GM12878 (cell line): ENCODE measurements around the gene ATP7B. TPM values are rescaled to one million over a fixed set of nuclear protein-coding genes. Genes with fewer than 3 reads are reported as not detected.

Source experiments
- ATAC-seq: fragments of 200-7000 bp; cut with Tn5 transposase; 3 replicates; pipeline ENCODE4 v1.9.1; 2020; ENCODE audit warnings: mild to moderate bottlenecking, moderate library complexity
- BruUV-seq: library from RNA; stranded (reverse); fragments of 400-500 nt; replicated peaks from 2 replicates; lab custom pipeline; 2021; lab: Mats Ljungman, UMichigan
- CTCF ChIA-PET: fragments of 300-600 bp; sonication (Branson Sonifier 250); formaldehyde crosslinking; extraction: SDS; loops from one replicate; lab custom pipeline; 2021; ENCODE audit warnings: inconsistent platforms; lab: Yijun Ruan, JAX
- POLR2A ChIA-PET: fragments of 350-600 bp; formaldehyde crosslinking; extraction: SDS; loops from one replicate; lab custom pipeline; 2021; ENCODE audit warnings: inconsistent platforms; lab: Charles Lee
- RAD21 ChIA-PET: fragments of 300-600 bp; sonication (Branson Sonifier 250); formaldehyde crosslinking; loops from one replicate; lab custom pipeline; 2023; ENCODE audit warnings: antibody characterized with exemption; ENCODE audit not compliant: unreplicated experiment; lab: Charles Lee
- SMC1A ChIA-PET: fragments of 300-600 bp; sonication (Branson Sonifier 250); formaldehyde crosslinking; loops from one replicate; lab custom pipeline; 2023; ENCODE audit not compliant: unreplicated experiment, uncharacterized antibody; lab: Charles Lee
- DNase-seq: peaks from one replicate; pipeline ENCODE4 v3.0.0-alpha.2; 2011; ENCODE audit warnings: low read depth, low spot score
- FAIRE-seq: peaks from 3 replicates; lab custom pipeline; 2011; peaks lifted over from hg19 to GRCh38; lab: Jason Lieb, UNC
- H2AFZ ChIP-seq: 2 replicates; pipeline ENCODE4 v1.6.0; 2011; ENCODE audit warnings: low read depth, low read length, control low read depth; ENCODE audit not compliant: control insufficient read depth
- H3K27ac ChIP-seq: 2 replicates; pipeline ENCODE4 v1.5.1; 2011; ENCODE audit warnings: control low read depth; ENCODE audit not compliant: control insufficient read depth, insufficient read depth
- H3K27me3 ChIP-seq, 2 experiments: replicated peaks in 1 of 2; 2 replicates each; pipeline versions ENCODE4 v1.6.0 to v1.6.1; 2011; ENCODE audit warnings: low read length in 1 of 2; ENCODE audit not compliant: control insufficient read depth in 2 of 2, insufficient read depth in 2 of 2
- H3K36me3 ChIP-seq, 2 experiments: 2 replicates each; pipeline ENCODE4 v1.5.1; 2011; ENCODE audit warnings: low read length in 1 of 2; ENCODE audit not compliant: control insufficient read depth in 2 of 2, insufficient read depth in 2 of 2
- H3K4me1 ChIP-seq: 2 replicates; pipeline ENCODE4 v1.6.1; 2011; ENCODE audit warnings: mild to moderate bottlenecking, low read length, moderate library complexity, mixed read lengths; ENCODE audit not compliant: control insufficient read depth, insufficient read depth
- H3K4me2 ChIP-seq: 2 replicates; pipeline ENCODE4 v1.6.0; 2011; ENCODE audit warnings: control low read depth; ENCODE audit not compliant: control insufficient read depth, insufficient read depth
- H3K4me3 ChIP-seq: fragments of 200-600 bp; sonication (generic); 2 replicates; pipeline ENCODE4 v1.5.1; 2016
- H3K79me2 ChIP-seq: 2 replicates; pipeline ENCODE4 v1.6.0; 2011; ENCODE audit warnings: low read length; ENCODE audit not compliant: control insufficient read depth, insufficient read depth
- H3K9ac ChIP-seq: 2 replicates; pipeline ENCODE4 v1.8.0; 2011; ENCODE audit warnings: low read length, control low read depth, mixed read lengths; ENCODE audit not compliant: control insufficient read depth, insufficient read depth
- H3K9me3 ChIP-seq: replicated peaks from 3 replicates; pipeline ENCODE4 v1.5.1; 2011; ENCODE audit warnings: mild to moderate bottlenecking, low read length; ENCODE audit not compliant: control insufficient read depth, insufficient read depth
- H4K20me1 ChIP-seq: 2 replicates; pipeline ENCODE4 v1.6.0; 2011; ENCODE audit not compliant: control insufficient read depth, insufficient read depth
- ATF7 ChIP-seq: fragments of 450-650 bp; IDR thresholded peaks from 2 replicates; pipeline ENCODE4 v1.6.1; 2016; ENCODE audit warnings: low read depth, mild to moderate bottlenecking
- BCL11A ChIP-seq: IDR thresholded peaks from 2 replicates; pipeline ENCODE4 v1.6.1; 2011; ENCODE audit warnings: low read depth, low read length
- BCL3 ChIP-seq: IDR thresholded peaks from 2 replicates; pipeline ENCODE4 v1.6.1; 2011; ENCODE audit warnings: borderline replicate concordance, low read depth, mild to moderate bottlenecking, moderate library complexity, low read length; ENCODE audit not compliant: insufficient read depth, poor library complexity, severe bottlenecking
- CEBPB ChIP-seq, 2 experiments: fragments of 150-350 bp in 1 of 2; IDR thresholded peaks; 2 replicates each; pipeline ENCODE4 v1.6.1; 2012 to 2014; ENCODE audit warnings: low read depth in 2 of 2, low read length in 2 of 2, borderline replicate concordance in 1 of 2, inconsistent platforms in 1 of 2
- CHD2 ChIP-seq: IDR thresholded peaks from 2 replicates; pipeline ENCODE4 v1.6.1; 2011; ENCODE audit warnings: low read depth, low read length, improper control_type of control experiment, borderline replicate concordance
- DPF2 ChIP-seq: fragments of 450-650 bp; IDR thresholded peaks from 2 replicates; pipeline ENCODE4 v1.6.1; 2017; ENCODE audit warnings: mild to moderate bottlenecking
- EP300 ChIP-seq, 2 experiments: fragments of 150-350 bp in 1 of 2; IDR thresholded peaks; 2 replicates each; pipeline ENCODE4 v1.6.1; 2011 to 2012; ENCODE audit warnings: low read depth in 2 of 2, low read length in 2 of 2, borderline replicate concordance in 1 of 2, improper control_type of control experiment in 1 of 2, inconsistent platforms in 1 of 2; ENCODE audit not compliant: control insufficient read depth in 1 of 2
- IKZF2 ChIP-seq, 2 experiments: fragments of 450-650 bp; IDR thresholded peaks; 2 replicates each; pipeline ENCODE4 v1.6.1; 2017; ENCODE audit warnings: mild to moderate bottlenecking in 2 of 2, moderate library complexity in 2 of 2
- MXI1 ChIP-seq: fragments of 150-350 bp; IDR thresholded peaks from 2 replicates; pipeline ENCODE4 v1.6.1; 2011; ENCODE audit warnings: low read depth, mild to moderate bottlenecking, inconsistent platforms, low read length, improper control_type of control experiment
- NBN ChIP-seq: fragments of 450-650 bp; IDR thresholded peaks from 2 replicates; pipeline ENCODE4 v1.6.1; 2016
- NKRF ChIP-seq: fragments of 450-650 bp; conservative IDR thresholded peaks from 2 replicates; pipeline ENCODE4 v1.6.1; 2017; ENCODE audit warnings: mild to moderate bottlenecking, moderate library complexity
- PAX8 ChIP-seq: fragments of 450-650 bp; IDR thresholded peaks from 2 replicates; pipeline ENCODE4 v1.6.1; 2017; ENCODE audit warnings: mild to moderate bottlenecking, moderate library complexity
- TARDBP ChIP-seq: IDR thresholded peaks from 2 replicates; pipeline ENCODE4 v1.6.1; 2016; ENCODE audit warnings: borderline replicate concordance
- TCF12 ChIP-seq: IDR thresholded peaks from 2 replicates; pipeline ENCODE4 v1.6.1; 2011; ENCODE audit warnings: low read depth, mild to moderate bottlenecking, low read length
- ZNF24 ChIP-seq: fragments of 450-650 bp; IDR thresholded peaks from 2 replicates; pipeline ENCODE4 v1.6.1; 2017; ENCODE audit warnings: antibody characterized with exemption, mild to moderate bottlenecking
- WGBS: methylation state at CpG from one replicate; pipeline ENCODE4 v1.1.6; 2016; ENCODE audit warnings: low lambda C conversion rate; ENCODE audit not compliant: insufficient replicate concordance, insufficient coverage; ENCODE audit errors: missing lambda C conversion rate; 5-methylcytosine and 5-hydroxymethylcytosine counted together
- in situ Hi-C: fragments of 300-500 bp; cut with MboI; formaldehyde crosslinking; loops from 9 replicates; pipeline ENCODE4 v1.14.3; 2018; ENCODE audit warnings: mixed read lengths
- intact Hi-C: fragments of 100-400 bp; cut with micrococcal nuclease; formaldehyde crosslinking; loops from one replicate; pipeline ENCODE4 v1.14.2; 2022; ENCODE audit not compliant: unreplicated experiment
- polyA plus RNA-seq, 11 experiments: library from polyadenylated mRNA; depleted of rRNA in 4 of 11; unstranded in 6 of 11; stranded (reverse) in 5 of 11; fragments of >200 nt; fragmentation: Nextera tagmentation in 4 of 11; fragmentation: Illumina TruSeq in 1 of 11; extraction: Ambion mirVana in 4 of 11; extraction: Trizol in 1 of 11; gene quantifications; 1 replicate in 1 of 11; 2 replicates in 10 of 11; pipeline versions ENCODE4 v1.2.1 to v1.2.3, GENCODE V29; 2011 to 2016; ENCODE audit warnings: inconsistent platforms in 2 of 11, missing spikeins in 2 of 11, low read depth in 1 of 11
- total RNA-seq, 4 experiments: library from RNA; depleted of rRNA in 3 of 4; stranded (reverse); fragments of >200 nt in 3 of 4; fragmentation: Illumina TruSeq in 1 of 4; extraction: Trizol in 1 of 4; gene quantifications; 2 replicates each; pipeline versions ENCODE4 v1.2.1 to v1.2.3, GENCODE V29; 2013 to 2021

Gene ATP7B
- total and polyA plus RNA-seq, 10 of the 15 experiments (the other 5 are each of a cell fraction or from before 2014, with no cell fraction given), result under 0.01 to 1.1 (median 0.06) TPM; not detected in 2

- TF ChIP-seq BCL3 (no peak), CEBPB (IDR thresholded peaks at IDR 0.05; ENCODE audit: borderline replicate concordance in 1 of 2, low read depth in 2 of 2, low read length in 2 of 2) (no peak), PAX8 (no peak), EP300 (IDR thresholded peaks at IDR 0.05; ENCODE audit: borderline replicate concordance in 1 of 2, control insufficient read depth in 1 of 2, low read depth in 2 of 2, low read length in 2 of 2) (0 out of 4 replicates have a peak, but pooled peaks of 1 of the 2 experiments have one; percentile 0)
Observed at GRCh38 chr13:51958217-51958547, 53.1 kb downstream of the ATP7B start (continued).

GRCh38 chr13:51957377-51958216 is 53.7 kb downstream of the ATP7B start:
- H3K4me2 ChIP-seq, result no peak overlapping the region
- CTCF ChIA-PET, result interaction anchor here (1.2 to 4.5 kb wide), 6 partner anchors 9 to 1874 kb away, joined by 3 to 18 read pairs (median 4); no protein-coding TSS in a partner anchor
- peak; percentile 89; a peak in 3 of 4 replicates for TF ChIP-seq IKZF2 (IDR thresholded peaks at IDR 0.05)
- no peak for TF ChIP-seq TARDBP
- peak; percentile 88 for TF ChIP-seq DPF2
- peak; percentile 96 for TF ChIP-seq TCF12
- TF ChIP-seq EP300 (IDR thresholded peaks at IDR 0.05; ENCODE audit: borderline replicate concordance in 1 of 2, control insufficient read depth in 1 of 2, low read depth in 2 of 2, low read length in 2 of 2), result peak; percentile 80 to 81
- no peak for TF ChIP-seq ZNF24
- peak; percentile 90 for TF ChIP-seq BCL11A
- TF ChIP-seq ATF7, result peak; percentile 62; the same call in 1 of the 2 replicates
- peak; percentile 68 for TF ChIP-seq MXI1
- peak; percentile 73 for TF ChIP-seq NBN
- peak; percentile 66 for TF ChIP-seq CHD2
- 0 out of 2 replicates have a peak, but pooled peaks have one; percentile 37 for TF ChIP-seq NKRF

More at GRCh38 chr13:51957377-51958216, 53.7 kb downstream of the ATP7B start:
- H3K4me1 ChIP-seq, result peaks cover 17% of the 10 kb centered on the region
- no peaks in the 10 kb centered on the region for H3K9me3 ChIP-seq
- in situ Hi-C loops (no loop called here), intact Hi-C loops (loop anchor here (5.0 kb wide), 2 partner anchors 60 to 140 kb away; no protein-coding TSS in a partner anchor)
- ChIA-PET POLR2A (interaction anchor here (1.4 to 2.3 kb wide), 3 partner anchors 10 to 498 kb away, joined by 3 to 6 read pairs (median 5); no protein-coding TSS in a partner anchor), SMC1A (interaction anchor here (0.8 to 3.5 kb wide), 11 partner anchors 9 to 145 kb away, joined by 3 to 15 read pairs (median 5); partner anchors contain the start of gene ALG11), RAD21 (interaction anchor here (0.6 to 2.6 kb wide), 7 partner anchors 12 to 237 kb away, joined by 3 to 11 read pairs (median 3); no protein-coding TSS in a partner anchor)
- peak; percentile 13 for FAIRE-seq
- WGBS, result 60% methylated on average over 9 of the region's 9 CpGs
- H2AFZ ChIP-seq, result no peak overlapping the region
- peak; percentile 83 for ATAC-seq
- H3K27ac ChIP-seq, result no peak overlapping the region
- peak; percentile 37 for DNase-seq
- no peaks in the 10 kb centered on the region for H3K79me2 ChIP-seq
- BruUV-seq, result no TSS peak
- H3K36me3 ChIP-seq, result no peaks in the 10 kb centered on the region
- no peaks in the 10 kb centered on the region for H4K20me1 ChIP-seq
- H3K27me3 ChIP-seq, result no peaks in the 10 kb centered on the region; a peak in 1 of 4 replicates
- no peak overlapping the region for H3K9ac ChIP-seq
- H3K4me3 ChIP-seq, result no peak overlapping the region
